Epithelial cell of umbilical artery (primary cell): ENCODE measurements around the gene PMP22. TPM values are rescaled to one million over a fixed set of nuclear protein-coding genes. Genes with fewer than 3 reads are reported as not detected.

ENCODE experiments used
- total RNA-seq: library from RNA; depleted of rRNA; stranded (reverse); fragments of >200 nt; gene quantifications from 2 replicates; pipeline ENCODE4 v1.2.3, GENCODE V29; 2014

PMP22 gene
- 18.8 and 19.8 TPM in 2 replicates for total RNA-seq

DNA sequence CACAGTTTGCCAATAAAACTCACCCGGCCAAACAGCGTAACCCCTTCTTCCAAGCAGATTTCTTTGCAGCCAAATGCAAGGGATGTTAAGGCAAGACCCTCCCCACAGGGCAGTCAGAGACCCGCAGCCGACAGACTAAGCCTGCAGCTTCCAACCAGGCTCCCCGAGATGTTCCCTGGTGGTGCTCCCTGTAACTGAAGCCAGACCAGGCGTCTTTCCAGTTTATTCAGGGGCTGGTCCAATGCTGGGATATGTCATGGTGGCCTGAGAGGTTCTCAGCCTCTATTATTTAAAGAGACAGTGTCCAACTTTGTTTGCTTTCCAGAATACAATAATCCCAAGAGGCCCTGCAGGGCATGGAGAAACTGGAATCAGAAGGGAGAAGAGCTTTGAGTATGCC is at the start of gene PMP22:
Gene PMP22 (minus strand): TSS at position 196 of the 400 bp plus-strand sequence. CDS start 4,599 bp downstream, outside the sequence.

Other genes with a start within 250 kb of the PMP22 start
- gene TEKT3, start 76.3 kb upstream of the PMP22 start, total RNA-seq: under 0.01 TPM in 1 of 2 replicates, not detected in the other
- gene CDRT4, start 202.3 kb upstream of the PMP22 start, total RNA-seq: 0.46 and 0.65 TPM in 2 replicates